ENCODE data around the gene BLTP3A. TPM values are rescaled to one million over a fixed set of nuclear protein-coding genes. Genes with fewer than 3 reads are reported as not detected.
"Not testable (repeated sequence)": the region's sequence is repeated elsewhere in the genome, so short reads cannot be mapped to it uniquely, and the experiment has no call there.

BLTP3A gene
- total RNA-seq, 1 donor from 2014 or later = 4.5 TPM

GRCh38 chr6:34787152-34787551 lies 4.7 kb upstream of the BLTP3A start:
- not testable (repeated sequence) for DNase-seq (ENCODE audit: low spot score in 2 of 2); FAIRE-seq

DNA sequence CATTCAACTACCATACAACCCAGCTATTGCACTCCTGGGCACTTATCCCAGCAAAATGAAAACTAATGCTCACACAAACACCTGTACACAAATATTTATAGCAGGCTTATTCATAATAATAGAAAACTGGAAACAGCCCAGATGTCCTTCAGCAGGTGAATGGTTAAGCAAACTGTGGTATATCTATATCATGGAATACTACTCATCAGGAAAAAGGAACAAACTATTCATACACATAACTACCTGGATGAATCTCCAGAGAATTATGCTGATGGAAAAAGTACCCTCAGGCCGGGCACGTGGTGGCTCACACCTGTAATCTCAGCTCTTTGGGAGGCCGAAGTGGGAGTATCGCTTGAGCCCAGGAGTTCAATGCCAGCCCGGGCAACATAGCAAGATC lies 3.8 kb upstream of the BLTP3A start:
- FAIRE-seq = no peak
- no peak for DNase-seq (ENCODE audit: low spot score in 2 of 2)

DNA sequence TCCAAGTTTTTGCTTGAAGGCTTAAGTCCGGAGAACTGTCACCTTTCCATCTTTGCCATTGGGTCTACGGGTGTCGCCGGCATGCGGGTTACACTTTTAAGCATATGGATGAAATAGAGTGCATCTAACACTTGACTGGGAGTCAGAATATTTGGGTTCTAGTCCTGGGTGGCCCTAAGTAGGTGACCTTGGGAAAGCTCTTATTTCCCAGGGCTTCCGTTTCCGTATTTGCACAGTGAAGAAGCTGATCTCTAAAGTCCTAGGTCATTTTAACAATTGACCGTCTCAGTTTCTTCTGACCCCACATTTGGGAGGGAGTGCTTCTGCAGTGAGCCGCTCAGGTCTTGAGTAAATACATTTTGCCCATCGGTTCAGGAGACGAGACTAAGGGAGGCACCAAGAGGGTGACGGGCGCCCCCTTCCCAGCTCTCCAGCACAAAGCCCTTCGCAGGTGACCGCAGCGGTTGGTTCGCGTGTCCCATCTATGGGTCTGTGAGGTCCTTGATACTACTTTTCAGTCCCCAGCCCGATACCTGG lies 651 bp upstream of the BLTP3A start:
- DNase-seq (ENCODE audit: low spot score in 2 of 2) (peak; percentile 67 to 76), FAIRE-seq (no peak)

DNA sequence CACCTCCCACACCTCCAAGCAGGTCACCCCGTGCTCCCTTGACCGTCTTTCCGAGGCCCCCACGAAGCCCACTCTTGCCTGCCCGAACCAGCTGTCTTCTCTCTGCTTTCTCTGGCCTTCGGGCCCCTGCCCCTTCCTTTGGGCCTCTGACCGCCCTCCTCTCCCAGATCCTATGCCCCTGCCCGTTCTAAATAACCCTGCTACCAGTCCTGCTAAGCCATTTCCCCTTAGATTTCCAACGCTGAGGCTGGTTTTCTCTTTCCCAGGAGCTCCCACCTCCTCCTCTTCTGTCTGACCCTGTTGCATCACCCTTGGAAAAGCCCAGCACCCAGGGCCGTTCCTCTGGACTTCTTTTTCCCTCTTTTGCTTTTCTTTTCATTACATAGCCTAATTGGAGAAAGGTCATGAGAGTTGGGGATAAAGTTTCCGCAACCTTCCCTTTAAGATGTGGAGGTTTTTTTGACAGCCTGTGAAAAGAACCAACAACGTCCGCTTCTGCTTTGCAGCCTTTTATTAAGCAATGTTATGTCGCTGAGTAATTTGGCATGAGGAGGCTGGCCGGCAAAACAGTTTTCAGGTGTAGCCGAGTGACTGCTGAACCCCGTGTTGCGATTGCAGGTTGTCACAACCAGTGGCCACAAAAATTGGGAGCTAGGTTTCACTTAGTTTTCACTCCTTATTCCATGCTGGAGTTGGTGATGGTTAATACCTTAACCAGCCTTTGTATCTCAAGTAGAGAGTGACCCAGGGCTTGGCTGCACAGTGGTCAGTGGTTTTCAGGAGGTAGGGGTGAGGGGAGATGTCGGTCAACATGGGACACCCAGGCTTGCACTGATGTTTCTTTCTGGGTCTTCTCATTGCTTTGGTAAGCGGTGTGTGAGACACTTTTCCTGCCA lies 970 bp downstream of the BLTP3A start:
- DNase-seq (ENCODE audit: low spot score in 2 of 2) (peak; percentile 31 to 37), FAIRE-seq (no peak)

- DNase-seq (ENCODE audit: low spot score in 2 of 2) = no peak
- no peak for FAIRE-seq
These were observed 2.0 kb downstream of the BLTP3A start for GRCh38 chr6:34793877-34794276.

DNA sequence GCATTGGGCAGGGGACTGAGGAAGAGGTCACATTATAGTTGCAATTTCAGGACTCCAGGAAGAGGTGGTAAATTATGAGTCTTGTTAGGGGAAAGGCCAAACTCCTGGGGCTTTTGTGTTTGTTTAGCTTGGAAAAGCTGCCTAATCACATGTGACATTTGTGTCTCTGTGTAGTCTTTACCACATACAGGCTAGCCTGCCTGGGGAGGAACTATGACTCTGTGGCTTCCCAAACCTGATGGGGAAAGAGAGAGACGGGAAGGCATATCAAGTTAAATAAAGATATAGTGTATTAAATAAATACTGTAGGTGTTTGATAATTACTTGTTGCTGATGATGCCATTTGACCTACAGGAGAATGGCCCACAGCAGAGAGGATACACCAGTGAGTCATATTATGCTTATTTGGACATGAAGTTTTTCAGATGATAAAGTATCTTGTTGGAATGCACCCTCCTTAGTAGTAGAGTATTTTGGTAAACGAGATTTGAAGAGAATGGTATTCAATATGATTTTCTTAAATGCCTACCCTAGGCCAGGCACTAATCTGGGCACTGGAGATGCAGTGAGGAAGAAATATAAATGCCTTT lies 4.0 kb downstream of the BLTP3A start:
- DNase-seq (ENCODE audit: low spot score in 2 of 2) = no peak
- no peak for FAIRE-seq

GRCh38 chr6:34798057-34798456 lies 6.2 kb downstream of the BLTP3A start:
- DNase-seq (ENCODE audit: low spot score in 2 of 2) = no peak
- FAIRE-seq = no peak

DNA sequence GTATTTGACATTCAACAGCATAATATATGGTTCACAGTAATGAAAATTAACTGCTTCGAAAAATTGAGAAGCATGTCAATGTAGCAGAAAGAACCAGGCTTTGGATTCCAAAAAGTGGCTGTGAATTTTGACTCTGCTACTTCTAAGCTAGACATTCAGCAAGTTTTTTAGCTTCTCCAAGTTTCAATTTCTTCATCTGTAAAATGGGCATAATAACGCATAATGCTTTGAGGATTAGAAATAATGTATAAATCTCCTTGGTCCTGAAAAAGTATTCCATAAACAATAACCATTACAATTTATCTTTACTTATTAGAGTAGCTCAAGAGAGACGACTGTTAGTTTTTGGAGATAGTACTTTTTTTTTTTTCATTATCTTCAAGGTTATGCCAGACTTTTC lies 7.7 kb downstream of the BLTP3A start:
- FAIRE-seq (no peak), DNase-seq (ENCODE audit: low spot score in 2 of 2) (no peak)

GRCh38 chr6:34804543-34804942 lies 12.7 kb downstream of the BLTP3A start:
- FAIRE-seq (no peak), DNase-seq (ENCODE audit: low spot score in 2 of 2) (no peak)

DNA sequence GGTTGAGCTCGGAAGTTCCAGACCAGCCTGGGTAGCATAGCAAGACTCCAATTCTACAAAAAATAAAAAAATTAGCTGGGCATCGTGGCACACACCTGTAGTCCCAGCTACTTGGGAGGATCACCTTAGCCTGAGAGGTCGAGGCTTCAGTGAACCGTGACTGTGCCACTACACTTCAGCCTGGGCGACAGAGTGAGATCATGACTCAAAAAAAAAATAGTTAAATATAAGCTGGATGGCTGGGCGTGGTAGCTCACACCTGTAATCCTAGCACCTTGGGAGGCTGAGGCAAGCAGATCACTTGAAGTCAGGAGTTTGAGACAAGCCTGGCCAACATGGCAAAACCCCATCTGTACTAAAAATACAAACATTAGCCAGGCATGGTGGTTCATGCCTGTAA lies 13.2 kb downstream of the BLTP3A start:
- not testable (repeated sequence) for FAIRE-seq; DNase-seq (ENCODE audit: low spot score in 2 of 2)

DNA sequence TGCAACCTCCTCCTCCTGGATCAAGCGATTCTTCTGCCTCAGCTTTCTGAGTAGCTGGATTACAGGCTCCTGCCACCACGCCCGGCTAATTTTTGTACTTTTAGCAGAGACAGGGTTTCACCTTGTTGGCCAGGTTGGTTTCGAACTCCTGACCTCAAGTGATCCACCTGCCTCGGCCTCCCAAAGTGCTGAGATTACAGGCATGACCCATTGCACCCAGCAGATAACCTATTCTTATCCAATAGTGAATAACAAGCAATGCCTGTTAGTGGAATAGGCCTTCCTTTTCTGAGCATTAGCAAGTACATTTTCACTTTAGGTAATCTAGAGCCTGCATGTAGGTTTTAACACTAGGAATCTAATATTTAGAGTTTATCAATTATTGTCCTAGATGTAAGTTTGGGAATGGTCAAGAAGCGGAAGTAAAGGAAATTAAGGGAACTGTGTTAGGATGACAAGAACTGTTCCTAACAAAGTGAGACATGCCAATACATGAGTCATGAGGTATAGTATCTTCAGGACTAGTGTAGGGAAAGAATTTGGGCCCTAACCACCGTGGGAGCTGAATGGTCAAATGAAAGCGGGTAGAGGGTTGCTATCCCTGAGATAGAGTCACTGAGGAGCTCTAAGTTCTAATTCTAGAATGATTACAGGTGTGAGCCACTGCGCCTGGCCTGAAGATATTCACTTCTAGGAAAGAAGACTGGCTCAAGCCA lies 15.0 kb downstream of the BLTP3A start:
- DNase-seq (ENCODE audit: low spot score in 2 of 2) (no peak), FAIRE-seq (no peak)

GRCh38 chr6:34808473-34808872 lies 16.6 kb downstream of the BLTP3A start:
- not testable (repeated sequence) for DNase-seq (ENCODE audit: low spot score in 2 of 2); FAIRE-seq

GRCh38 chr6:34809419-34809818 lies 17.5 kb downstream of the BLTP3A start:
- not testable (repeated sequence) for FAIRE-seq; DNase-seq (ENCODE audit: low spot score in 2 of 2)

GRCh38 chr6:34810017-34810882 lies 18.4 kb downstream of the BLTP3A start:
- no peak for FAIRE-seq

GRCh38 chr6:34810936-34811632 lies 19.2 kb downstream of the BLTP3A start:
- DNase-seq (ENCODE audit: low spot score in 2 of 2) (no peak), FAIRE-seq (no peak)

More at GRCh38 chr6:34810017-34810882, 18.4 kb downstream of the BLTP3A start:
- no peak for DNase-seq (ENCODE audit: low spot score in 2 of 2)

- FAIRE-seq = no peak
- no peak for DNase-seq (ENCODE audit: low spot score in 2 of 2)
These were observed 21.3 kb downstream of the BLTP3A start for GRCh38 chr6:34813028-34813713.

DNA sequence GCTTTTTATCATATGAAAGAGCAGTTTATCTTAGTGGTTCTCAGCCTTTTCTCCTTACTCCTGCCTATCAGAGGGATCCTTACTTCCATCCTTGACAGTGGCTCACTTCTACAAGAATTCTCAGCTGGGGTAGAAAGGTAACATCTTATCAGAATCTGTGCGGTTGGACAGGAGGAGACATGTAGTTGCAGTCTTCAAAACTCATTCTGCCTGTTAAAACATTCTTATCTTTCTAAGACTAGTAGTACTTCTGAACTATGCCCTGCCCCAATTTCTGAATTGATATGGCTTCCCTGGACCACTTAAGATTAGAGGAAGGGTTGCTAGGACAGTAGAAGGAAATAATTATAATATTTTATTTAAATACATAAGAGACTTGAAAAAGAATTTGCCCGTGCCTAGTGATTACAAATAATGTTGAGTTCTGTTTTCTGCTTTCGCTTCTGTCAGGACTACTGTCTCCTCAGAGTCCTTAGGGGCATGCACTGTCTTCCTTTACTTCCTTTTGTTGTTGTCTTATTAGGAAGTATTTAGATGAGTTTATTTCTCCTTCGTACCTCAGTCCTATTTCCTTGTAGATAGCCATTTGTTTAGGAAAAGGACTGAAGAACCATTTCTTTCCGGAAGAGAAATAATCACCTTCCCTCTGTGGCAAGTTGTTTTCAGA lies 24.9 kb downstream of the BLTP3A start:
- no peak for FAIRE-seq
- DNase-seq (ENCODE audit: low spot score in 2 of 2) = no peak

GRCh38 chr6:34817446-34817845 lies 25.6 kb downstream of the BLTP3A start:
- no peak for DNase-seq (ENCODE audit: low spot score in 2 of 2)
- FAIRE-seq = no peak

Measured in frontal cortex (tissue), 4 donors.